Fibroblast of skin of right quadriceps (primary cell): Measurements from ENCODE around the gene CDC23.

Experiments used
- DNase-seq: peaks from one replicate; pipeline ENCODE4 v3.0.0-alpha.2; 2013

CDC23 gene

GRCh38 chr5:138138949-138139780 lies 74.0 kb downstream of the CDC23 start, which contains the start of gene NME5:
TSS of gene NME5 (minus strand) at chr5:138139428. CDS start at chr5:138138780, 648 bp downstream.
- peak; percentile 36 for DNase-seq
